Ovary (tissue), 9 donors: Measurements from ENCODE around the gene PAOX. TPM values are rescaled to one million over a fixed set of nuclear protein-coding genes. Genes with fewer than 3 reads are reported as not detected.

ENCODE experiments used
- DNase-seq, 5 donors: peaks; one replicate each; pipeline ENCODE4 v3.0.0-alpha.2; 2019 to 2020
- H3K27ac ChIP-seq, 2 donors: fragments of 200-600 bp; one replicate each; pipeline versions ENCODE4 v1.5.1 to v1.8.0; 2019 to 2022
- H3K27me3 ChIP-seq: fragments of 200-600 bp; one replicate; pipeline ENCODE4 v1.8.0; 2022
- H3K36me3 ChIP-seq: fragments of 200-600 bp; sonication (generic); one replicate; pipeline ENCODE4 v1.5.1; 2019
- H3K4me1 ChIP-seq: one replicate; pipeline ENCODE4 v1.8.1; 2013; ENCODE audit warnings: mild to moderate bottlenecking, moderate library complexity; ENCODE audit not compliant: insufficient read depth
- H3K4me3 ChIP-seq: fragments of 200-600 bp; sonication (generic); one replicate; pipeline ENCODE4 v1.5.1; 2017
- H3K9me3 ChIP-seq, 2 donors: fragments of 200-600 bp in 1 of 2; sonication (generic) in 1 of 2; one replicate each; pipeline versions ENCODE4 v1.5.1 to v1.8.1; 2013 to 2019; ENCODE audit warnings: mild to moderate bottlenecking in 1 of 2, moderate library complexity in 1 of 2
- EP300 ChIP-seq: sonication (generic); formaldehyde crosslinking; IDR thresholded peaks from one replicate; pipeline ENCODE4 v1.6.1; 2017; ENCODE audit warnings: antibody characterized with exemption
- POLR2A ChIP-seq: fragments of 450-650 bp; IDR thresholded peaks from one replicate; pipeline ENCODE4 v1.6.1; 2017; ENCODE audit warnings: antibody characterized with exemption, mild to moderate bottlenecking, moderate library complexity
- WGBS, 3 donors: extraction: QIAGEN DNeasy Blood & Tissue Kit in 1 of 3; methylation state at CpG; one replicate each; pipeline versions ENCODE4 v1.1.5 to v1.1.7; 2013 to 2017; 5-methylcytosine and 5-hydroxymethylcytosine counted together
- intact Hi-C, 4 donors: fragments of 100-400 bp; cut with DNase I; formaldehyde crosslinking; loops; one replicate each; pipeline versions ENCODE4 v1.11.0 to v1.15.1; 2022 to 2023
- polyA plus RNA-seq, 2 donors: library from polyadenylated mRNA; stranded (reverse); fragments of 200-250 nt in 1 of 2; fragments of 350-450 nt in 1 of 2; fragmentation: Illumina TruSeq in 1 of 2; extraction: RNeasy Lipid Tissue Mini Kit (QIAGEN cat#74804) in 1 of 2; gene quantifications; one replicate each; pipeline ENCODE4 v1.2.3, GENCODE V29; 2013 to 2014
- total RNA-seq, 7 donors: library from RNA; depleted of rRNA in 2 of 7; stranded (reverse); fragments of >200 nt in 2 of 7; fragmentation: NEBNext Ultra II Directional in 3 of 7; extraction: Animal tissue kit (Norgen Biotek cat#: 25700) in 3 of 7; gene quantifications; one replicate each; pipeline versions ENCODE4 v1.1.0 to v1.2.4, GENCODE V29; 2016 to 2023
- TF ChIP-seq, protein P1 (sequence below), 3 donors: fragments of 450-650 bp in 2 of 3; fragments of 200-600 bp in 1 of 3; IDR thresholded peaks; one replicate each; pipeline versions ENCODE4 v1.5.1 to v1.8.0; 2016 to 2022; ENCODE audit warnings: antibody characterized with exemption in 3 of 3, mild to moderate bottlenecking in 1 of 3
- donor health status: DM: no; HTN: no; CAD: no; lungs with moderate emphysema.
- donor health status: DM: no; HTN: no; CAD: no.
- donor health status: Bipolar disorder and iron deficiency.
- donor health status: DM: yes; HTN: yes; CAD: no.
- donor health status: DM: no; HTN: no; CAD: no.
- donor health status: DM: yes; HTN: yes; CAD: no.

Gene PAOX
- total and polyA plus RNA-seq, 9 donors = 2.1 to 11.4 (median 8.7) TPM

- Histone ChIP-seq H3K36me3 (no peaks in the 10 kb centered on the region), H3K27me3 (no peaks in the 10 kb centered on the region), H3K4me3 (no peak overlapping the region), H3K4me1 (peaks cover 4% of the 10 kb centered on the region), H3K27ac (no peak overlapping the region), H3K9me3 (no peaks in the 10 kb centered on the region)
- TF ChIP-seq, protein P1, sequence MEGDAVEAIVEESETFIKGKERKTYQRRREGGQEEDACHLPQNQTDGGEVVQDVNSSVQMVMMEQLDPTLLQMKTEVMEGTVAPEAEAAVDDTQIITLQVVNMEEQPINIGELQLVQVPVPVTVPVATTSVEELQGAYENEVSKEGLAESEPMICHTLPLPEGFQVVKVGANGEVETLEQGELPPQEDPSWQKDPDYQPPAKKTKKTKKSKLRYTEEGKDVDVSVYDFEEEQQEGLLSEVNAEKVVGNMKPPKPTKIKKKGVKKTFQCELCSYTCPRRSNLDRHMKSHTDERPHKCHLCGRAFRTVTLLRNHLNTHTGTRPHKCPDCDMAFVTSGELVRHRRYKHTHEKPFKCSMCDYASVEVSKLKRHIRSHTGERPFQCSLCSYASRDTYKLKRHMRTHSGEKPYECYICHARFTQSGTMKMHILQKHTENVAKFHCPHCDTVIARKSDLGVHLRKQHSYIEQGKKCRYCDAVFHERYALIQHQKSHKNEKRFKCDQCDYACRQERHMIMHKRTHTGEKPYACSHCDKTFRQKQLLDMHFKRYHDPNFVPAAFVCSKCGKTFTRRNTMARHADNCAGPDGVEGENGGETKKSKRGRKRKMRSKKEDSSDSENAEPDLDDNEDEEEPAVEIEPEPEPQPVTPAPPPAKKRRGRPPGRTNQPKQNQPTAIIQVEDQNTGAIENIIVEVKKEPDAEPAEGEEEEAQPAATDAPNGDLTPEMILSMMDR (IDR thresholded peaks at IDR 0.05) = no peak
- TF ChIP-seq EP300 = no peak
- no peak for TF ChIP-seq POLR2A
- intact Hi-C loops = no loop called here
- WGBS, 3 donors = 95 to 97% (median 96%) methylated on average over 7 of the region's 7 CpGs
- DNase-seq = peak in 1 of 5 donors; percentile 5
These were observed 18.9 kb downstream of the PAOX start for GRCh38 chr10:133397938-133398337.

- H3K4me1 ChIP-seq = peaks cover 2% of the 10 kb centered on the region
- H3K27ac ChIP-seq = no peak overlapping the region
- intact Hi-C loops = no loop called here
- peak in 1 of 5 donors; percentile 13 for DNase-seq
- H3K36me3 ChIP-seq = no peaks in the 10 kb centered on the region
- no peaks in the 10 kb centered on the region for H3K9me3 ChIP-seq
- WGBS, 3 donors = 90 to 94% (median 93%) methylated on average over 19 of the region's 19 CpGs
- H3K27me3 ChIP-seq = no peaks in the 10 kb centered on the region
- TF ChIP-seq, protein P1 (IDR thresholded peaks at IDR 0.05) = no peak
- TF ChIP-seq POLR2A (no peak), EP300 (no peak)
- H3K4me3 ChIP-seq = no peak overlapping the region
These were observed 20.1 kb downstream of the PAOX start for GRCh38 chr10:133399123-133399601.

DNA sequence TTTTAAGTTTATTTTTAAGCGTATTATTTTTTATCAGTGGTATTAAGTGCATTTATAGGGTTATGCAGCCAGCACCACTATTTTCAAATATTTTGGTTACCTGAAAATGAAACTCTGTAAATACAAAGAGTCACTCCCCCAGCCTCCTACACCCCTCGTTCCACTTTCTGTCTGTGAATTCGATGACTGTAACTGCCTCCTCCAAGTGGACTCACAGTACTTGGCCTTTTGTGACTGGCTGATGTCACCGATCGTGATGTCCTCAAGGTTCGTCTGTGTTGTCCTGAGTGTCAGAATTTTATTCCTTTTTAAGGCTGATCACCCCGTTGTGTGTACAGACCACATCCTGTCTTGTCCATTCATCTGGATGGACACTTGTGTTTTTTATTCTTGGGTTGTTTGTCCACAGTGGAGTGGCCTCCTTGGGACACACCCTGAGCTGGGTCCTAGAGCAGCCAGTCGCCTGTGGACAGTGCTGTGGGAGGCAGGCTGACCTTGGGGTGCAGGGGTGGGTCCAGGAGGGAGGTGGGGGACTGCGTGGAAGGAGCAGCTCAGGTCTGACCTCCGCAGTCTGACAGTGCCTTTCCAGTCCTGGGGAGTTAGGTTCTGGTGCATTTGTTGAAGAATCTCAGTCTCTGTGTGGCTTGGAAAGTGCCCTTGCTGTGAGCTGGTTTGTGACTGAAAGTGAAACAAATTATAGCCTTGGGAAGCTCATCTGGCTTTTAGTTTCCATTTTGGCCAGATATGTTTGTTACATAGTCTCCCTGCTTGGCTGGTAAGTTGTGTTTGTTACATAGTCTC lies 21.8 kb downstream of the PAOX start:
- peak in 1 of 5 donors; percentile 6 for DNase-seq
- H3K27ac ChIP-seq = no peak overlapping the region
- 72 to 79% (median 74%) methylated on average over 10 of the region's 10 CpGs for WGBS, 3 donors

DNA sequence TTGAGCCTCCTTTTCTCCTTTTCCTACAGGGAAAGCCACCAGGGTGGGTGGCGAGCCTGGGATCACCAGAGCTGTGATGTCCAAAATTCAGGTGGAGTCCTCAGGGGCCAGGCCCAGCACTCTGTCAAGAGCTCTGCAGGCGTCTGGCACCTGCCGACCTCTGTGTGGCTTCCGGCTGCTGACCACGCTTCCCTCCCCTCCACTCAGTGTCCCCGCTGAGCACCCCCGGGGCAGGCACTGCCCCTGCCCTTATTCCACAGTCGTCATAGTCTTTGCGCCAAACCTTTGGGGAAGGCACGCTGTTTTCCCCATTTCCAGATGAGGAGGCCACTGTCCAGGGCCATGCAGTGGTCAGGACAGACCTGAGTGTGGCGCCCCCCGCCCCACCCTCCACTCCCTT lies 22.4 kb downstream of the PAOX start:
- no peaks in the 10 kb centered on the region for H3K27me3 ChIP-seq
- peak in 1 of 5 donors; percentile 12 for DNase-seq
- intact Hi-C loops = no loop called here
- H3K9me3 ChIP-seq = no peaks in the 10 kb centered on the region
- H3K36me3 ChIP-seq = no peaks in the 10 kb centered on the region
- 92 to 97% (median 94%) methylated on average over 12 of the region's 12 CpGs for WGBS, 3 donors
- no peak overlapping the region for H3K27ac ChIP-seq
- no peak overlapping the region for H3K4me3 ChIP-seq
- no peaks in the 10 kb centered on the region for H3K4me1 ChIP-seq
- TF ChIP-seq, protein P1 (IDR thresholded peaks at IDR 0.05) = no peak
- TF ChIP-seq POLR2A (no peak), EP300 (no peak)

More for the DNA sequence above, 21.8 kb downstream of the PAOX start:
- Histone ChIP-seq H3K27me3 (no peaks in the 10 kb centered on the region), H3K9me3 (no peaks in the 10 kb centered on the region), H3K36me3 (no peaks in the 10 kb centered on the region), H3K4me1 (no peaks in the 10 kb centered on the region), H3K4me3 (no peak overlapping the region)
- intact Hi-C loops = no loop called here
- TF ChIP-seq POLR2A = no peak
- TF ChIP-seq, protein P1 (IDR thresholded peaks at IDR 0.05) = no peak
- TF ChIP-seq EP300 = no peak
